HG03108 (cell line): ENCODE results near the gene FKBP3.
"Not testable (repeated sequence)": the region's sequence is repeated elsewhere in the genome, so short reads cannot be mapped to it uniquely, and the experiment has no call there.

Experiments used
- ATAC-seq: cut with Tn5 transposase; IDR thresholded peaks from one replicate; pipeline ENCODE4 v1.9.1; 2021; ENCODE audit warnings: moderate library complexity; ENCODE audit not compliant: unreplicated experiment

FKBP3 gene

GRCh38 chr14:45114327-45114726 is 20.0 kb downstream of the FKBP3 start:
- no peak for ATAC-seq

GRCh38 chr14:45112896-45113781 is 21.1 kb downstream of the FKBP3 start:
- no peak for ATAC-seq

GRCh38 chr14:45104561-45104960 is 29.7 kb downstream of the FKBP3 start:
- ATAC-seq, result no peak

DNA sequence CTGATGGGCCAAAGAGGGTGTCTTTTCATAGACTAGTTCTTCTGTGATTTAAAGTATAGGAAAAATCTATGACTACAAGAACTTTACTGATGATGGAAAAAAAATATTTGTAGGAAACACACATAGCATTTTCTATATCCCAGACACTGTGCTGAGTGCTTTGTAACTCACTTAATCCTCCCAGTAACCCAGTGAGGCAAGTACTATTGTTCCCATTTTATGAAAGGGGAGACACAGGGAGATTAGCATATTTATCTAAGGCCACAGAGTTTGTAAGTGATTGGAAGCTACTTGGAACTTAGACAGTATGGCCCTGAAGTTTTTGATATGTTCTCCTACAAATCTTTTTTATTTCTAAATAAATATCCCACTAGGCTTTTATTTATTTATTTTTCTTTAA is 30.5 kb downstream of the FKBP3 start:
- no peak for ATAC-seq

DNA sequence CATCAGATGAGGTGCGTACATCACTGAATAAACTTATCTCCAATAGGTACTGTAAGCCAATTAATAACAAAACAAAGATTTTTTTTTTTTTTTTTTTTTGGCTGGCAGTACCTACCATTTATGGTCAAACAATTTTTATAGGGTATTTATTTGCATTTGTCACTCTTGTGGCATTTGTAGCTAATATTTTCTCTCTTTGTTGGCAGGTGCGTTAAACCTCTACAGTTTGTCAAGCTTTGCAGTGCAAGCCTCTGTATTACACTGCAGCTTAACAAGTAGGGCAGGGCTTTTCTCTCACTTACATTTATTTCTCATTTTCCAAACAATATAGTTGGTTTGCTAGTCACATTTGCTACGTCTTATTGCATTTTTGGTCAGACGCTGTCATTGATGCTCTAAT is 38.1 kb downstream of the FKBP3 start:
- no peak for ATAC-seq

DNA sequence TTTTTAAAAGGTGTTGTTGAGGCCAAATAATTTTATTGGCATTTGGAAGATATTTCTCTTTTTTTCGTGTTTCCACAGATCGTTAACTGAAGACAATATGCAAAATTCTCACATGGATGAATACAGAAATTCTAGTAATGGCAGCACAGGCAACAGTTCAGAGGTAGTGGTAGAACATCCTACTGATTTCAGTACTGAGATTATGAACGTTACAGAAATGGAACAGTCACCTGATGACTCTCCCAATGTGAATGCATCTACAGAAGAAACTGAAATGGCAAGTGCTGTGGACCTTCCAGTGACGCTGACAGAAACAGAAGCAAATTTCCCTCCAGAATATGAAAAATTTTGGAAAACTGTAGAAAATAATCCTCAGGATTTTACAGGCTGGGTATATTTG is 39.1 kb downstream of the FKBP3 start:
- no peak for ATAC-seq

- no peak for ATAC-seq
Observed at GRCh38 chr14:45094275-45094674, 40.0 kb downstream of the FKBP3 start.

GRCh38 chr14:45091710-45092109 is 42.6 kb downstream of the FKBP3 start:
- no peak for ATAC-seq

- peak; percentile 61 for ATAC-seq
Observed at GRCh38 chr14:45089813-45090212, 44.5 kb downstream of the FKBP3 start.

DNA sequence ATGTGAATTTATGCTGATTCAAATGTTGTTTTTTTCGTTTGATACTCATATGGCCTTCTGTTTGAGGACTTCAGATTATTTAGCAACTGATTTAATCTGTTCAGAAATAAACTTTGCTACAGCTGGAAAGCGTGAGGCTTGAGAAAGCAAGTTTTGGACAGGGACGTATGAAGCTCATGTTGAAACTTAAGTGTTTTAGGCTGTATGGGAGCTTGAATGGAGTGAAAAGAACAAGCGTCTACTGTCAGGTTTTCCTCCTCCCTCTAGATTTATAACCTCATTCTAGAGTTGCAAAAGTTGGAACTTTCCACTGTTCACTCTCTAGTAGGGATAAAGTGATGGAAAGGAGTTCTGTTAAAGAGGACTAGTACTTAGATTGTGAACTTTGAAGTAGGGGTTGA is 49.3 kb downstream of the FKBP3 start:
- ATAC-seq, result no peak

GRCh38 chr14:45083976-45084722 is 50.1 kb downstream of the FKBP3 start, which contains the start of gene PRPF39:
Gene PRPF39 (plus strand): TSS chr14:45084116. CDS start chr14:45095240, 11,124 bp downstream.
- peak; percentile 96 for ATAC-seq

DNA sequence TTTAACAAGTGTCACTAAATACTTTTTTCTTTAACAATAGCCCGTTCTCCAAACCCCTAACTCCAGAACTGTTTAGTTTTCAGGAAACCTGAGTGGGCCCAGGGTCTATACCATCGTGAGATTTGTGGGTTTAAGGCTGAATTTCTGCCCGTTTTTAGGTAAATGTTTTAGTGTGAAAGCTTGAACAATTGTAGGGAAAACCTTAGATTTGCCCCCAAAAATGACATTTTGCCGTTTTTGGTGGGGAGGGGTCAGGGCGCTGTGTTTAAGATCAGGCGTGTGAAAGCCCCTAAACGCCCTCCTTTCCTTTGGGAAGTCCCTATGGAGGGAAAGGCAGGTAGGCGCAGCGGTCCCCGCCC is 50.7 kb downstream of the FKBP3 start:
- no peak for ATAC-seq

DNA sequence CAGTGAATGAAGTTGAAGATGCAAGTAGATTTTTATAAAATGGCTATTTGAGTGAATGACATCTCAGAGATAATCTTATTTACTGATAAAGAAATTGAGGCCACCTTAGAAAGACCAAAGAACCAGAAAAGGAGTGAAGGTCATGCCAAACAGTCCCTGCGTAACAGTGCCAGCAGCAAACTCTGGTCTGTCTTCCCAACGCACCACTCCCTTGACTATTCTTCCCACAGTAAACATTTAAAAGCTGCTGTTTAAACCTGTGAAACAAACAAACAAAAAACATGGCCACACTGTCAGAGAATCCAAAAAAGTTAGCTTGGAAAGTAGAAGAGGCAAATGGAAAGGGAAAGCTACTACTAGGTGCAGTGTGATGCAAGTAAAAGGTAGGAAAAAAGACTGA is 51.9 kb downstream of the FKBP3 start:
- ATAC-seq, result no peak

DNA sequence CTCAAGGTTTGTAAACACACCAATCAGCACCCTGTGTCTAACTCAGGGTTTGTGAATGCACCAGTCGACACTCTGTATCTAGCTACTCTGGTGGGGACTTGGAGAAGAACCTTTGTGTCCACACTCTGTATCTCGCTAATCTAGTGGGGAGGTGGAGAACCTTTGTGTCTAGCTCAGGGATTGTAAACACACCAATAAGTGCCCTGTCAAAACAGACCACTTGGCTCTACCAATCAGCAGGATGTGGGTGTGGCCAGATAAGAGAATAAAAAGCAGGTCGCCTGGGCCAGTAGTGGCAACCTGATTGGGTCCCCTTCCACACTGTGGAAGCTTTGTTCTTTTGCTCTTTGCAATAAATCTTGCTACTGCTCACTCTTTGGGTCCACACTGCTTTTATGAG is 53.2 kb downstream of the FKBP3 start:
- not testable (repeated sequence) for ATAC-seq

DNA sequence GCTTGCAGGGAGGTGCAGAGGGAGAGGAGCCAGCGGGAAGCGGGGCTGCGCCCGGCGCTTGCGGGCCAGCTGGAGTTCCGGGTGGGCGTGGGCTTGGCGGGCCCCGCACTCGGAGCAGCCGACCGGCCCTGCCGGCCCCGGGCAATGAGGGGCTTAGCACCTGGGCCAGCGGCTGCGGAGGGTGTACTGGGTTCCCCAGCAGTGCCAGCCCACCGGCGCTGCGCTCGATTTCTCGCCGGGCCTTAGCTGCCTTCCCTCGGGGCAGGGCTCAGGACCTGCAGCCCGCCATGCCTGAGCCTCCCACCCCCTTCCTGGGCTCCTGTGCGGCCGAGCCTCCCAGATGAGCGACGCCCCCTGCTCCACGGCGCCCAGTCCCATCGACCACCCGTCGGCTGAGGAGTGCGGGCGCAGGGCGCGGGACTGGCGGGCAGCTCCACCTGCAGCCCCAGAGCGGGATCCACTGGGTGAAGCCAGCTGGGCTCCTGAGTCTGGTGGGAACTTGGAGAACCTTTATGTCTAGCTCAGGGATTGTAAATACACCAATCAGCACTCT is 53.8 kb downstream of the FKBP3 start:
- ATAC-seq, result not testable (repeated sequence)

DNA sequence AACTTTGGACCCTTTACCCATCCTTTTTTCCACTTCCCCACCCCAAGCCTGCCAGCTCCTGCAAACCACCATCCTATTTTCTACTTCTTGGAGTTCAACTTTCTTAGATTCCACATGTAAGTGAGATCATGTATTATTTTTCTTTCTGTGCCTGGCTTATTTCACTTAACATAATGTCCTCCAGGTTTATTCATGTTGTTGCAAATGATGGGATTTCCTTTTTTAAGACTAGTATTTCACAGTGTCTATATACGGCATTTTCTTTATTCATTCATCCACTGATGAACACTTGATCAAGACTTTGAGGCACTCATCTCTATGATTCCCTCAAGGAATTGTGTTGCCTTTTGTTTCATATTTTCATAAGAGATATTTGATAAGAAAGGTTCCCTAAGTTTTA is 56.0 kb downstream of the FKBP3 start:
- ATAC-seq, result no peak

DNA sequence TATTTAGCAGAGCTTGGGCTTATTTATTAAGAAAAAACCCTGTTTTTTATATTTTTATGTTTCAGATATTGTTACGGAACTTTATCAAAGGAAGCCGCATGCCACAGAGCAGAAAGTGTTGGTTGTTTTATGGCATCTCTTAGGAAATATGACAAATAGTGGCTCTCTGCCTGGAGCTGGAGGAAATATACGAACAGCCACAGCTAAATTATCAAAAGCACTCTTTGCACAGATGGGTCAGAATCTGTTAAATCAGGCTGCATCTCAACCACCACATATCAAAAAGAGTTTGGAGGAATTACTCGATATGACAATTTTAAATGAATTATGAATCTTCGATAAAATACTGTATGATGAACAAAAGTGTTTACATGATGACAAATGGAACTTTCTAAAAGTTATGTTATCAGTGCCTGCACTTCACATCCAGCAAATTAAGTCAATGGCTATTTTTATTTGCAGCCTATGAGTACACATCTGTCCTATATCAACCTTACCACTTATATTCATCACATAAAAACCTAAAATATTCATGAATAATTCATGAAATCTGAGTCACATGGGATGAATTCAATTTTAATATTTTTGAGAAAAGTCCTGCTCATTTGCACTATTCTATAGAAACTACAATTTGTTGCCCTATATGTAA is 60.9 kb downstream of the FKBP3 start:
- ATAC-seq, result no peak

DNA sequence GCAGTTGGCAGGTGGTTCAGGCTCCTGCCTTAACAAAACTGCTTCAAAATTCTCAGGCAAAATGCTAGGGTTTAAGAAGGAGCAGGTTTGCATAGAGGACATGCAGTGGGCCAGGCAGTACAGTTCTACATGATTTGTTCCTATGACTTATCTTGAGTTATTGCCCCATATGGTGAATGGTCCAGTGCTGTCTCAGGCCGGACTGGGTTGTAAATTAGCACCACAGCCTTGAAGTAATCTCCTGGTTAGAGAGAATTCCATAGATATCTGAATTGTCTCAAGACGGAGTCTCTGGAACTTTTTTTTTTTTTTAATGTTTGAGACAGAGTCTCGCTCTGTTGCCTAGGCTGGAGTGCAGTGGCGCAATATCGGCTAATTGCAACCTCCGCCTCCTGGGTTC is 62.2 kb downstream of the FKBP3 start:
- no peak for ATAC-seq

GRCh38 chr14:45070215-45070614 is 64.1 kb downstream of the FKBP3 start:
- no peak for ATAC-seq

- no peak for ATAC-seq
Observed at GRCh38 chr14:45068396-45068795, 65.9 kb downstream of the FKBP3 start.

- no peak for ATAC-seq
Observed at GRCh38 chr14:45066667-45067066, 67.6 kb downstream of the FKBP3 start.
